GM21447 (cell line): Measurements from ENCODE around the gene OR52D1.

Experiments used
- ATAC-seq: cut with Tn5 transposase; IDR thresholded peaks from one replicate; pipeline ENCODE4 v1.9.1; 2021; ENCODE audit not compliant: unreplicated experiment

Gene OR52D1

GRCh38 chr11:5488385-5488784 is at the start of gene OR52D1:
Gene OR52D1 (plus strand): TSS chr11:5488685. CDS start chr11:5488707, 22 bp downstream.
- no peak for ATAC-seq

GRCh38 chr11:5441414-5441813 is 47.1 kb upstream of the OR52D1 start, which contains the start of gene OR51I1:
Gene OR51I1 (minus strand): TSS chr11:5441514. CDS start chr11:5441514, 0 bp downstream.
- ATAC-seq = no peak

- no peak for ATAC-seq
Measured at GRCh38 chr11:5443835-5444393, 44.6 kb upstream of the OR52D1 start.

- no peak for ATAC-seq
Measured at GRCh38 chr11:5449023-5449422, 39.5 kb upstream of the OR52D1 start, which contains the start of gene OR51I2. Gene OR51I2 (plus strand): TSS chr11:5449323. CDS start chr11:5453489, 4,166 bp downstream.

- ATAC-seq = no peak
Measured at GRCh38 chr11:5449432-5449831, 39.1 kb upstream of the OR52D1 start.

GRCh38 chr11:5460983-5461621 is 27.4 kb upstream of the OR52D1 start:
- no peak for ATAC-seq

GRCh38 chr11:5467527-5467926 is 21.0 kb upstream of the OR52D1 start:
- ATAC-seq = no peak

- no peak for ATAC-seq
Measured at GRCh38 chr11:5473921-5474320, 14.6 kb upstream of the OR52D1 start.

GRCh38 chr11:5476186-5476819 is 12.2 kb upstream of the OR52D1 start:
- peak; percentile 61 for ATAC-seq

- ATAC-seq = no peak
Measured at GRCh38 chr11:5486003-5486402, 2.5 kb upstream of the OR52D1 start.

- no peak for ATAC-seq
Measured at GRCh38 chr11:5486421-5486820, 2.1 kb upstream of the OR52D1 start.

GRCh38 chr11:5488798-5489399 is 414 bp downstream of the OR52D1 start:
- ATAC-seq = no peak

- ATAC-seq = no peak
Measured at GRCh38 chr11:5489576-5490357, 1.3 kb downstream of the OR52D1 start.

- ATAC-seq = no peak
Measured at GRCh38 chr11:5499671-5500070, 11.2 kb downstream of the OR52D1 start.

- no peak for ATAC-seq
Measured at GRCh38 chr11:5500393-5500801, 11.9 kb downstream of the OR52D1 start.

- no peak for ATAC-seq
Measured at GRCh38 chr11:5504403-5504921, 16.0 kb downstream of the OR52D1 start.

GRCh38 chr11:5505363-5506048 is 17.0 kb downstream of the OR52D1 start:
- ATAC-seq = no peak

- no peak for ATAC-seq
Measured at GRCh38 chr11:5507177-5507932, 18.9 kb downstream of the OR52D1 start.

- no peak for ATAC-seq
Measured at GRCh38 chr11:5507933-5508305, 19.4 kb downstream of the OR52D1 start.

- ATAC-seq = no peak
Measured at GRCh38 chr11:5508605-5509004, 20.1 kb downstream of the OR52D1 start.
